Endothelial cell of umbilical vein (primary cell): Measurements from ENCODE around the gene CXCL17. TPM values are rescaled to one million over a fixed set of nuclear protein-coding genes. Genes with fewer than 3 reads are reported as not detected.

ENCODE experiments used
- BruUV-seq: library from RNA; stranded (reverse); fragments of 400-500 nt; replicated peaks from 2 replicates; lab custom pipeline; 2021; lab: Mats Ljungman, UMichigan
- CTCF ChIA-PET: fragments of 300-600, 350-600 bp; sonication (Branson Sonifier 250); formaldehyde crosslinking; loops from one replicate; lab custom pipeline; 2021; ENCODE audit warnings: antibody characterized with exemption, inconsistent platforms; lab: Charles Lee
- POLR2A ChIA-PET: fragments of 300-600, 350-600 bp; sonication (Branson Sonifier 250); formaldehyde crosslinking; loops from one replicate; lab custom pipeline; 2021; ENCODE audit warnings: antibody characterized with exemption, inconsistent platforms; lab: Charles Lee
- DNase-seq: peaks from one replicate; pipeline ENCODE4 v3.0.0-alpha.2; 2011; ENCODE audit warnings: low read depth, low spot score
- FAIRE-seq: peaks from 2 replicates; lab custom pipeline; 2011; peaks lifted over from hg19 to GRCh38; lab: Jason Lieb, UNC
- H2AFZ ChIP-seq: 2 replicates; pipeline ENCODE4 v1.6.0; 2012; ENCODE audit warnings: low read depth, low read length, control low read depth, inconsistent platforms
- H3K27ac ChIP-seq: 2 replicates; pipeline ENCODE4 v1.5.1; 2011; ENCODE audit warnings: low read depth, mild to moderate bottlenecking, control low read depth, low read length, moderate library complexity; ENCODE audit not compliant: insufficient read depth
- H3K27me3 ChIP-seq, 2 experiments: 2 replicates each; pipeline versions ENCODE4 v1.6.0 to v1.6.1; 2011; ENCODE audit warnings: low read length in 2 of 2, mixed read lengths in 1 of 2; ENCODE audit not compliant: control insufficient read depth in 2 of 2, insufficient read depth in 2 of 2
- H3K36me3 ChIP-seq, 2 experiments: 2 replicates in 1 of 2; 3 replicates in 1 of 2; pipeline ENCODE4 v1.5.1; 2011; ENCODE audit warnings: low read length in 2 of 2, mild to moderate bottlenecking in 1 of 2, moderate library complexity in 1 of 2; ENCODE audit not compliant: control insufficient read depth in 2 of 2, insufficient read depth in 2 of 2; ENCODE audit errors: extremely low read depth in 1 of 2
- H3K4me1 ChIP-seq: 3 replicates; pipeline ENCODE4 v1.5.1; 2011; ENCODE audit warnings: mild to moderate bottlenecking, low read length; ENCODE audit not compliant: control insufficient read depth, insufficient read depth; ENCODE audit errors: extremely low read depth
- H3K4me2 ChIP-seq: 2 replicates; pipeline ENCODE4 v1.6.1; 2011; ENCODE audit warnings: low read length, control low read depth, mixed read lengths; ENCODE audit not compliant: insufficient read depth
- H3K4me3 ChIP-seq, 3 experiments: fragments of 200-600 bp in 1 of 3; sonication (generic), shearing (Covaris generic) in 1 of 3; replicated peaks in 1 of 3; 2 replicates each; pipeline ENCODE4 v1.5.1; 2011 to 2016; ENCODE audit warnings: control low read depth in 3 of 3, low read length in 3 of 3, mild to moderate bottlenecking in 2 of 3, inconsistent platforms in 1 of 3, low read depth in 1 of 3, moderate library complexity in 1 of 3; ENCODE audit not compliant: insufficient read depth in 1 of 3
- H3K79me2 ChIP-seq: 2 replicates; pipeline ENCODE4 v1.6.0; 2012; ENCODE audit warnings: low read length, inconsistent platforms; ENCODE audit not compliant: control insufficient read depth, insufficient read depth
- H3K9ac ChIP-seq: replicated peaks from 2 replicates; pipeline ENCODE3; 2011; ENCODE audit warnings: low read length, control low read depth; ENCODE audit not compliant: insufficient read depth; ENCODE audit errors: extremely low read depth
- H3K9me1 ChIP-seq: replicated peaks from 3 replicates; pipeline ENCODE4 v1.6.0; 2011; ENCODE audit warnings: mild to moderate bottlenecking, low read length; ENCODE audit not compliant: control insufficient read depth, insufficient read depth; ENCODE audit errors: extremely low read depth
- H3K9me3 ChIP-seq: replicated peaks from 2 replicates; pipeline ENCODE4 v1.5.1; 2012; ENCODE audit warnings: low read length, inconsistent platforms; ENCODE audit not compliant: control insufficient read depth, insufficient read depth
- H4K20me1 ChIP-seq: replicated peaks from 2 replicates; pipeline ENCODE3; 2011; ENCODE audit warnings: mild to moderate bottlenecking, low read length; ENCODE audit not compliant: control insufficient read depth, insufficient read depth; ENCODE audit errors: extremely low read depth
- EZH2 ChIP-seq: IDR thresholded peaks from 2 replicates; pipeline ENCODE4 v1.6.1; 2012; ENCODE audit warnings: borderline replicate concordance, low read depth, mild to moderate bottlenecking, moderate library complexity, low read length, inconsistent platforms; ENCODE audit not compliant: severe bottlenecking
- FOS ChIP-seq: IDR thresholded peaks from 2 replicates; pipeline ENCODE4 v1.6.1; 2011; ENCODE audit warnings: mild to moderate bottlenecking, low read length, moderate library complexity, borderline replicate concordance; ENCODE audit not compliant: insufficient read depth
- GATA2 ChIP-seq: IDR thresholded peaks from 2 replicates; pipeline ENCODE4 v1.7.0; 2011; ENCODE audit warnings: low read depth, mild to moderate bottlenecking, moderate library complexity, mixed read lengths, low read length; ENCODE audit not compliant: insufficient read length, insufficient read depth
- JUN ChIP-seq: IDR thresholded peaks from 2 replicates; pipeline ENCODE4 v1.6.1; 2011; ENCODE audit warnings: borderline replicate concordance, low read depth; ENCODE audit not compliant: insufficient read length, insufficient read depth
- MYC ChIP-seq: IDR thresholded peaks from one replicate; pipeline ENCODE4 v1.6.1; 2011; ENCODE audit warnings: mild to moderate bottlenecking, low read depth, low read length
- POLR2A ChIP-seq: IDR thresholded peaks from 2 replicates; pipeline ENCODE4 v1.6.1; 2012; ENCODE audit warnings: low read depth, mild to moderate bottlenecking, control low read depth, low read length
- POLR2AphosphoS5 ChIP-seq: IDR thresholded peaks from 2 replicates; pipeline ENCODE4 v1.6.1; 2012; ENCODE audit warnings: low read depth, mild to moderate bottlenecking, control low read depth, low read length, moderate library complexity; ENCODE audit not compliant: insufficient read depth
- dilution Hi-C: fragments of 300-500 bp; cut with MboI; formaldehyde crosslinking; loops from one replicate; pipeline ENCODE4 v1.15.0; 2019; ENCODE audit warnings: low sequenced_read_pairs; ENCODE audit not compliant: extremely low pct_ligation_motif_present
- intact Hi-C: fragments of 100-400 bp; cut with micrococcal nuclease; formaldehyde crosslinking; loops from one replicate; pipeline ENCODE4 v1.10.0; 2022
- polyA plus RNA-seq, 4 experiments: library from polyadenylated mRNA; depleted of rRNA in 3 of 4; stranded (reverse) in 3 of 4; unstranded in 1 of 4; fragments of >200 nt; gene quantifications; 2 replicates each; pipeline versions ENCODE4 v1.2.1 to v1.2.3, GENCODE V29; 2011 to 2012; ENCODE audit warnings: missing spikeins in 1 of 4
- total RNA-seq: library from RNA; stranded (reverse); gene quantifications from 2 replicates; pipeline ENCODE4 v1.2.3, GENCODE V29; 2021
- TF ChIP-seq, protein P1 (sequence below): IDR thresholded peaks from 2 replicates; pipeline ENCODE4 v1.6.1; 2011; ENCODE audit not compliant: insufficient read depth, insufficient read length
- TF ChIP-seq, protein P2 (sequence below), 2 donors: IDR thresholded peaks; 1 replicate in 1 of 2; 2 replicates in 1 of 2; pipeline ENCODE4 v1.5.1; 2011; ENCODE audit warnings: low read length in 2 of 2, mild to moderate bottlenecking in 2 of 2, moderate library complexity in 2 of 2, control low read depth in 1 of 2, inconsistent platforms in 1 of 2, low read depth in 1 of 2; ENCODE audit not compliant: insufficient read depth in 1 of 2; ENCODE audit errors: extremely low read depth in 1 of 2

The CXCL17 gene
- total and polyA plus RNA-seq, 2 donors (not counting 3 experiments of a cell fraction or from before 2014, with no cell fraction given): not detected

DNA sequence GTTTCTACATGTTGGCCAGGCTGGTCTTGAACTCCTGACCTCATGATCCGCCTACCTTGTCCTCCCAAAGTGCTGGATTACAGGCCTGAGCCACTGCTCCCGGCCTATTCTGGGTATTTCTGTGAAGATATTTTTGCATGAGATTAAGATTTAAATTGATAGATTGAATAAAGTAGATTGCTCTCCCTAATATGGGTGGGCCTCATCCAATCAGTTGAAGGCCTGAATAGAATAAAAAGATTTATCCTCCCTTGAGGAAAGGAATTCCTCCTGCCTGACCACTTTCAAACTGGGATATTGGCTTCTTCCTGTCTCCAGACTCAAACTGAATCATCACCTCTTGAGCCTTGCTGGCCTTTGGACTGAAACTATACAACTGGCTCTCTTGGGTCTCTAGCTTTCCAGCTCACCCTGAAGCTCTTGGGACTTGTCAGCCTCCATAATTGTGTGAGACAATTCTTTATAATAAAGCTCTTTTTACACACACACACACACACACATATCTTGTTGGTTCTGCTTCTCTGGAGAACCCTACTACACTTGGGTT is 36.1 kb upstream of the CXCL17 start:
- POLR2A ChIA-PET: interaction anchor here (0.9 kb wide), 1 partner anchor 20 kb away, joined by 4 read pairs; no protein-coding TSS in a partner anchor
- no peak for FAIRE-seq

DNA sequence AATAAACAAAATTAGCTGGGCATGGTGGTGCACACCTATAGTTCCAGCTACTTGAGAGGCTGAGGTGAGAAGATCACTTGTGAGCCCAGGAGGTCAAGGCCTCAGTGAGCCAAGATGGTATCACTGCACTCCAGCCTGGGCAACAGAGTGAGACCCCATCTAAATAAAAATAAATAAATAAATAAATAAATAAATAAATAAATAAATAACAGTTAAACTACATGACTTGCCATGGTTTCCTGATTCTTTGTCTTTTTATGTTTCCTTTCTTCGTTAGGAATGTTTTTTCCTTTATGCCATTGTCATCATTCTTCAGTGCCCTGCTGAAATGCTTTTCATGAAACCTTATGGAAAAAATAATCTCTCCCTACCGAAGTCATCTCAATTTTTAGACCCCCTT is 35.2 kb upstream of the CXCL17 start:
- FAIRE-seq: no peak
- CTCF ChIA-PET: no interaction called here
- DNase-seq: no peak
- Histone ChIP-seq H3K4me2 (no peak overlapping the region), H3K9ac (no peak overlapping the region), H3K4me1 (no peaks in the 10 kb centered on the region), H4K20me1 (no peaks in the 10 kb centered on the region), H3K27me3 (no peaks in the 10 kb centered on the region), H3K27ac (no peak overlapping the region), H3K9me1 (no peaks in the 10 kb centered on the region), H2AFZ (no peak overlapping the region), H3K79me2 (no peaks in the 10 kb centered on the region), H3K36me3 (no peaks in the 10 kb centered on the region), H3K4me3 (no peak overlapping the region), H3K9me3 (no peaks in the 10 kb centered on the region)
- no TSS peak for BruUV-seq
- POLR2A ChIA-PET: no interaction called here
- TF ChIP-seq, protein P1, sequence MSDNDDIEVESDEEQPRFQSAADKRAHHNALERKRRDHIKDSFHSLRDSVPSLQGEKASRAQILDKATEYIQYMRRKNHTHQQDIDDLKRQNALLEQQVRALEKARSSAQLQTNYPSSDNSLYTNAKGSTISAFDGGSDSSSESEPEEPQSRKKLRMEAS: no peak
- TF ChIP-seq MYC: no peak
- no peak for TF ChIP-seq GATA2
- no peak for TF ChIP-seq POLR2A
- no peak for TF ChIP-seq JUN
- no peak for TF ChIP-seq POLR2AphosphoS5
- no peak for TF ChIP-seq EZH2
- TF ChIP-seq, protein P2, sequence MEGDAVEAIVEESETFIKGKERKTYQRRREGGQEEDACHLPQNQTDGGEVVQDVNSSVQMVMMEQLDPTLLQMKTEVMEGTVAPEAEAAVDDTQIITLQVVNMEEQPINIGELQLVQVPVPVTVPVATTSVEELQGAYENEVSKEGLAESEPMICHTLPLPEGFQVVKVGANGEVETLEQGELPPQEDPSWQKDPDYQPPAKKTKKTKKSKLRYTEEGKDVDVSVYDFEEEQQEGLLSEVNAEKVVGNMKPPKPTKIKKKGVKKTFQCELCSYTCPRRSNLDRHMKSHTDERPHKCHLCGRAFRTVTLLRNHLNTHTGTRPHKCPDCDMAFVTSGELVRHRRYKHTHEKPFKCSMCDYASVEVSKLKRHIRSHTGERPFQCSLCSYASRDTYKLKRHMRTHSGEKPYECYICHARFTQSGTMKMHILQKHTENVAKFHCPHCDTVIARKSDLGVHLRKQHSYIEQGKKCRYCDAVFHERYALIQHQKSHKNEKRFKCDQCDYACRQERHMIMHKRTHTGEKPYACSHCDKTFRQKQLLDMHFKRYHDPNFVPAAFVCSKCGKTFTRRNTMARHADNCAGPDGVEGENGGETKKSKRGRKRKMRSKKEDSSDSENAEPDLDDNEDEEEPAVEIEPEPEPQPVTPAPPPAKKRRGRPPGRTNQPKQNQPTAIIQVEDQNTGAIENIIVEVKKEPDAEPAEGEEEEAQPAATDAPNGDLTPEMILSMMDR (IDR thresholded peaks at IDR 0.05; ENCODE audit: extremely low read depth in 1 of 2, insufficient read depth in 1 of 2, low read depth in 1 of 2, low read length in 2 of 2): no peak
- no peak for TF ChIP-seq FOS
- dilution Hi-C loops (no loop called here), intact Hi-C loops (no loop called here)

More for the DNA sequence above, 36.1 kb upstream of the CXCL17 start:
- BruUV-seq: no TSS peak
- dilution Hi-C loops (no loop called here), intact Hi-C loops (no loop called here)
- H3K27me3 ChIP-seq: no peaks in the 10 kb centered on the region
- H3K4me2 ChIP-seq: no peak overlapping the region
- DNase-seq: no peak
- H3K4me3 ChIP-seq: no peak overlapping the region
- H4K20me1 ChIP-seq: no peaks in the 10 kb centered on the region
- no peak overlapping the region for H3K9ac ChIP-seq
- H3K9me3 ChIP-seq: no peaks in the 10 kb centered on the region
- CTCF ChIA-PET: no interaction called here
- H3K36me3 ChIP-seq: no peaks in the 10 kb centered on the region
- H3K27ac ChIP-seq: no peak overlapping the region
- H3K4me1 ChIP-seq: no peaks in the 10 kb centered on the region
- H2AFZ ChIP-seq: no peak overlapping the region
- H3K9me1 ChIP-seq: no peaks in the 10 kb centered on the region
- H3K79me2 ChIP-seq: no peaks in the 10 kb centered on the region
- TF ChIP-seq MYC: no peak
